ENCODE data around the gene RRP15. TPM values are rescaled to one million over a fixed set of nuclear protein-coding genes. Genes with fewer than 3 reads are reported as not detected.

RRP15 gene
- total and polyA plus RNA-seq, 11 donors, result 4.1 to 25.3 (median 17.6) TPM

DNA sequence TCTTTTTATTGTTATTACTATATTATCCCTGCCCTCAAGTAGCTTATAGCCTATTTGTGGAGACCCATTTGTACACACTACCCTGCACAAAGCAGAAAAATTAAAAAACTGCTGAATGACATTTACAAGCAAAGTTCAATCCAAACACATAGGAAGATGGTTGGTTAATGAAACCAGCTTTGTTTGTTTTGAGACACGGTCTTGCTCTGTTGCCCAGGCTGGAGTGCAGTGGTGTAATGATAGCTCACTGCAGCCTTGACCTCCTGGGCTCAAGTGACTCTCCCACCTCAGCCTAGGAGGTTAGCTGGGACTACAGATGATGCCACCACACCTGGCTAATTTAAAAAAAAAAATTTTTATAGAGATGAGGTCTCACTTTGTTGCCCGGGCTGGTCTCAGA lies 91.6 kb downstream of the RRP15 start:
- Histone ChIP-seq H3K27me3 (no peaks in the 10 kb centered on the region), H3K9me3 (no peaks in the 10 kb centered on the region), H3K4me1 (peaks cover 0 to 66% (median 43%) of the 10 kb centered on the region in 12 donors), H3K36me3 (no peaks in the 10 kb centered on the region), H3K27ac (no peak overlapping the region), H3K4me3 (no peak overlapping the region)
- no peak for DNase-seq
- no peak for TF ChIP-seq POLR2A (IDR thresholded peaks at IDR 0.05)
- TF ChIP-seq, protein P1, sequence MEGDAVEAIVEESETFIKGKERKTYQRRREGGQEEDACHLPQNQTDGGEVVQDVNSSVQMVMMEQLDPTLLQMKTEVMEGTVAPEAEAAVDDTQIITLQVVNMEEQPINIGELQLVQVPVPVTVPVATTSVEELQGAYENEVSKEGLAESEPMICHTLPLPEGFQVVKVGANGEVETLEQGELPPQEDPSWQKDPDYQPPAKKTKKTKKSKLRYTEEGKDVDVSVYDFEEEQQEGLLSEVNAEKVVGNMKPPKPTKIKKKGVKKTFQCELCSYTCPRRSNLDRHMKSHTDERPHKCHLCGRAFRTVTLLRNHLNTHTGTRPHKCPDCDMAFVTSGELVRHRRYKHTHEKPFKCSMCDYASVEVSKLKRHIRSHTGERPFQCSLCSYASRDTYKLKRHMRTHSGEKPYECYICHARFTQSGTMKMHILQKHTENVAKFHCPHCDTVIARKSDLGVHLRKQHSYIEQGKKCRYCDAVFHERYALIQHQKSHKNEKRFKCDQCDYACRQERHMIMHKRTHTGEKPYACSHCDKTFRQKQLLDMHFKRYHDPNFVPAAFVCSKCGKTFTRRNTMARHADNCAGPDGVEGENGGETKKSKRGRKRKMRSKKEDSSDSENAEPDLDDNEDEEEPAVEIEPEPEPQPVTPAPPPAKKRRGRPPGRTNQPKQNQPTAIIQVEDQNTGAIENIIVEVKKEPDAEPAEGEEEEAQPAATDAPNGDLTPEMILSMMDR (IDR thresholded peaks at IDR 0.05), result no peak
- intact Hi-C loops (cut with DNase I), result no loop called here
- no peak for ATAC-seq
- WGBS, 4 donors, result 91 to 97% (median 91%) methylated on average over 2 of the region's 2 CpGs

DNA sequence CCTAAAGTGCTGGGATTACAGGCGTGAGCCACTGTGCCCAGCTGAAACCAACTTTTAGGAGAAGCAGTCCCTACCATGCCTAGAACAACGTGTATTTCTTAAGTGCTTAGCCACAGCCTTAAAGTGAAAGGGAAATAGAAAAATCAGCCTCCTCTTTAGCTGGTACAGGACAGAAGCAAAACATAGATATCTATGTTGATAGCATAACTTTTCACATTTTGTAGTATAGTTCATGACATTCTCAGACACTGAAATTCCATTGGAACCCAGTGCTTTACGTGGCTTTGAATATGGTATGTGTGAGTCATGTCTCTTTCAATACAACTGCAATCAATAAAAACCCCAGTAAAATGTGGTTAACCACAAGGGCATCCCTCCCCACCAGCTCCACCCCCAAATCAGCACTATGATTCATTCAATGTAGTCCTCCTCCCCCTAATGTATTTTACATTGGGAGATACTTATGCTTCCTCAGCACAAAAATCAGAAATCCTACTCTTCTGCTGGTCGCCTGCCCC lies 92.1 kb downstream of the RRP15 start:
- Histone ChIP-seq H3K27me3 (no peaks in the 10 kb centered on the region), H3K9me3 (no peaks in the 10 kb centered on the region), H3K27ac (no peak overlapping the region), H3K4me3 (no peak overlapping the region), H3K36me3 (no peaks in the 10 kb centered on the region), H3K4me1 (peaks cover 0 to 61% (median 38%) of the 10 kb centered on the region in 12 donors)
- DNase-seq, result no peak
- intact Hi-C loops (cut with DNase I), result no loop called here
- ATAC-seq, result no peak
- WGBS, 4 donors, result 81 to 83% (median 82%) methylated on average over 4 of the region's 4 CpGs
- no peak for TF ChIP-seq POLR2A (IDR thresholded peaks at IDR 0.05)
- TF ChIP-seq, protein P1 (IDR thresholded peaks at IDR 0.05), result no peak

DNA sequence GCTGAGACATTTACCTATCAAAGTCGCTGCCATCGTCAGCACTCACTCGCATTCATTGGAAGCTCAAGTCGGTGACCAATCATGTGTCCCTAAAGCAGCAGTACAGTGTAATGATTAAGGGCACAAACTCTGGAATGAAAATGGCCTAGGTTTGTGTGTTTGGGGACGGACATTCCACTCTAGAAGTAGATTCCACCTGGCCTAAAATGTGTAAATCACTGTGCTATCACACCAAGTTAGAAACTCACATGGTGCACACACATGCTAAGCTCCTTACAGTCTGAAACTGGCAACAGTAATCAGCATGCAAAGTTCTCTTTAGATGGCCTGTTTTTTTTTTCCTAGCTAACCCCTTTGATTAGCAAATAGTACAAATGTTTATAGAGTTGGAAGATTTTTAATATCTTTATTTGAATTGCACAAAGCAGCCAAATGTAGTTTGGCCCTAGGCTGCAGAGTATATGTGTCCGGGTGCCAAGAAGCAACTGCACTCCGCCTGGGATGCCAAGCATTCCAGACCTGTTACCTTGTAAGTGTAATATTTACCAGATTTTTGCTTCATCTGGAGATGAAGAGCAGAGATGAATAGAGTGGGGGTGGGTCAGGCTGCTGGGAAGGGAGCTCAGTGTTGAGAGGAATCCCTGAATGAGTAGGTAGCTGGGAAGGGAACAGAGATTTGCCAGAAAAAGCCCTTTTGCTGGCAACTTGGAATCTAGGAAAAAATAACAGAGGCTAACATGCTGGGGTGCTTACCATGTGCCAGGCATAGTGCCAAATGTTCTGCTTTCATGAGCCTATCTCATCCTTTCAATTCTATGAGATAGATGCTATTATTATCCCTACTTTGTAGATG lies 95.3 kb downstream of the RRP15 start:
- Histone ChIP-seq H3K36me3 (no peaks in the 10 kb centered on the region), H3K27ac (peak overlapping the region in 5 of 12 donors; percentile 1 to 43 (median 20)), H3K27me3 (no peaks in the 10 kb centered on the region), H3K4me3 (no peak overlapping the region), H3K4me1 (peaks cover 0 to 40% (median 13%) of the 10 kb centered on the region in 12 donors), H3K9me3 (no peaks in the 10 kb centered on the region)
- intact Hi-C loops (cut with DNase I), result no loop called here
- TF ChIP-seq POLR2A (IDR thresholded peaks at IDR 0.05), result no peak
- TF ChIP-seq, protein P1 (IDR thresholded peaks at IDR 0.05), result no peak
- DNase-seq (peak in 1 of 5 donors; percentile 24), ATAC-seq (peak; percentile 33 to 48 (median 40))
- 54 to 69% (median 62%) methylated on average over 7 of the region's 7 CpGs for WGBS, 4 donors

GRCh38 chr1:218382261-218382660 lies 97.2 kb downstream of the RRP15 start:
- Histone ChIP-seq H3K4me1 (peaks cover 0 to 36% (median 12%) of the 10 kb centered on the region in 12 donors), H3K36me3 (no peaks in the 10 kb centered on the region), H3K4me3 (no peak overlapping the region), H3K27me3 (no peaks in the 10 kb centered on the region), H3K27ac (no peak overlapping the region), H3K9me3 (no peaks in the 10 kb centered on the region)
- TF ChIP-seq, protein P1 (IDR thresholded peaks at IDR 0.05), result no peak
- no peak for TF ChIP-seq POLR2A (IDR thresholded peaks at IDR 0.05)
- WGBS, 4 donors, result 98 to 100% (median 99%) methylated on average over 4 of the region's 4 CpGs
- ATAC-seq (no peak), DNase-seq (no peak)
- intact Hi-C loops (cut with DNase I), result no loop called here
